Measurements from ENCODE around the gene VTI1B.
"Not testable (repeated sequence)": the region's sequence is repeated elsewhere in the genome, so short reads cannot be mapped to it uniquely, and the experiment has no call there.

VTI1B gene

GRCh38 chr14:67674480-67675218 is at the start of gene VTI1B:
Gene VTI1B (minus strand): TSS chr14:67674632. CDS start chr14:67674489, 143 bp downstream.
- Histone ChIP-seq H3K27me3 (ENCODE audit: insufficient read depth, low read length) (no peaks in the 10 kb centered on the region), H3K27ac (ENCODE audit: low read length) (peak within 1 kb of the TSS; percentile 71), H3K4me3 (ENCODE audit: low read length) (peak within 1 kb of the TSS; percentile 91), H3K9me3 (ENCODE audit: insufficient read depth, low read depth, low read length) (no peaks in the 10 kb centered on the region), H3K36me3 (ENCODE audit: insufficient read depth, low read depth, low read length) (peaks cover 34% of the 10 kb centered on the region), H3K4me1 (ENCODE audit: insufficient read depth, low read length) (no peaks in the 10 kb centered on the region), H3K9ac (ENCODE audit: low read depth, low read length) (peak within 1 kb of the TSS; percentile 90)

- H3K4me1 ChIP-seq (ENCODE audit: insufficient read depth, low read length) = no peaks in the 10 kb centered on the region
- H3K36me3 ChIP-seq (ENCODE audit: insufficient read depth, low read depth, low read length) = no peaks in the 10 kb centered on the region
- peaks cover 3% of the 10 kb centered on the region; the same call in 1 of the 2 replicates for H3K27me3 ChIP-seq (ENCODE audit: insufficient read depth, low read length)
- no peak overlapping the region; the same call in 1 of the 2 replicates for H3K4me3 ChIP-seq (ENCODE audit: low read length)
- no peaks in the 10 kb centered on the region for H3K9me3 ChIP-seq (ENCODE audit: insufficient read depth, low read depth, low read length)
- no peak overlapping the region for H3K9ac ChIP-seq (ENCODE audit: low read depth, low read length)
- H3K27ac ChIP-seq (ENCODE audit: low read length) = no peak overlapping the region
These were observed 47.9 kb upstream of the VTI1B start for GRCh38 chr14:67722293-67722692.

GRCh38 chr14:67721875-67722274 is 47.4 kb upstream of the VTI1B start:
- H3K27me3 ChIP-seq (ENCODE audit: insufficient read depth, low read length) = peaks cover 3% of the 10 kb centered on the region; the same call in 1 of the 2 replicates
- no peaks in the 10 kb centered on the region for H3K9me3 ChIP-seq (ENCODE audit: insufficient read depth, low read depth, low read length)
- H3K4me1 ChIP-seq (ENCODE audit: insufficient read depth, low read length) = no peaks in the 10 kb centered on the region
- H3K4me3 ChIP-seq (ENCODE audit: low read length) = no peak overlapping the region
- no peak overlapping the region for H3K9ac ChIP-seq (ENCODE audit: low read depth, low read length)
- H3K36me3 ChIP-seq (ENCODE audit: insufficient read depth, low read depth, low read length) = no peaks in the 10 kb centered on the region
- no peak overlapping the region for H3K27ac ChIP-seq (ENCODE audit: low read length)

- H3K27ac ChIP-seq (ENCODE audit: low read length) = no peak overlapping the region
These were observed 45.4 kb upstream of the VTI1B start for GRCh38 chr14:67719866-67720265.

GRCh38 chr14:67719385-67719784 is 45.0 kb upstream of the VTI1B start:
- not testable (repeated sequence) for H3K36me3 ChIP-seq (ENCODE audit: insufficient read depth, low read depth, low read length); H3K9me3 ChIP-seq (ENCODE audit: insufficient read depth, low read depth, low read length)

More at GRCh38 chr14:67719866-67720265, 45.4 kb upstream of the VTI1B start:
- Histone ChIP-seq H3K4me3 (ENCODE audit: low read length) (no peak overlapping the region), H3K4me1 (ENCODE audit: insufficient read depth, low read length) (no peaks in the 10 kb centered on the region), H3K27me3 (ENCODE audit: insufficient read depth, low read length) (peaks cover 3% of the 10 kb centered on the region; the same call in 1 of the 2 replicates), H3K9me3 (ENCODE audit: insufficient read depth, low read depth, low read length) (no peaks in the 10 kb centered on the region), H3K9ac (ENCODE audit: low read depth, low read length) (no peak overlapping the region), H3K36me3 (ENCODE audit: insufficient read depth, low read depth, low read length) (no peaks in the 10 kb centered on the region)

GRCh38 chr14:67718265-67718664 is 43.8 kb upstream of the VTI1B start:
- Histone ChIP-seq H3K27ac (ENCODE audit: low read length) (no peak overlapping the region), H3K36me3 (ENCODE audit: insufficient read depth, low read depth, low read length) (no peaks in the 10 kb centered on the region), H3K4me1 (ENCODE audit: insufficient read depth, low read length) (no peaks in the 10 kb centered on the region), H3K9ac (ENCODE audit: low read depth, low read length) (no peak overlapping the region), H3K9me3 (ENCODE audit: insufficient read depth, low read depth, low read length) (no peaks in the 10 kb centered on the region), H3K4me3 (ENCODE audit: low read length) (no peak overlapping the region), H3K27me3 (ENCODE audit: insufficient read depth, low read length) (no peaks in the 10 kb centered on the region; the same call in 1 of the 2 replicates)

More at GRCh38 chr14:67719385-67719784, 45.0 kb upstream of the VTI1B start:
- H3K9ac ChIP-seq (ENCODE audit: low read depth, low read length); H3K4me3 ChIP-seq (ENCODE audit: low read length); H3K27me3 ChIP-seq (ENCODE audit: insufficient read depth, low read length); H3K27ac ChIP-seq (ENCODE audit: low read length); H3K4me1 ChIP-seq (ENCODE audit: insufficient read depth, low read length): not testable (repeated sequence)

- H3K36me3 ChIP-seq (ENCODE audit: insufficient read depth, low read depth, low read length) = no peaks in the 10 kb centered on the region
- H3K4me1 ChIP-seq (ENCODE audit: insufficient read depth, low read length) = no peaks in the 10 kb centered on the region
- no peak overlapping the region for H3K27ac ChIP-seq (ENCODE audit: low read length)
- peaks cover 7% of the 10 kb centered on the region; the same call in 1 of the 2 replicates for H3K9me3 ChIP-seq (ENCODE audit: insufficient read depth, low read depth, low read length)
- H3K9ac ChIP-seq (ENCODE audit: low read depth, low read length) = no peak overlapping the region
- no peak overlapping the region for H3K4me3 ChIP-seq (ENCODE audit: low read length)
- no peaks in the 10 kb centered on the region; the same call in 1 of the 2 replicates for H3K27me3 ChIP-seq (ENCODE audit: insufficient read depth, low read length)
These were observed 42.6 kb upstream of the VTI1B start for GRCh38 chr14:67717048-67717447.

- Histone ChIP-seq H3K27me3 (ENCODE audit: insufficient read depth, low read length) (no peaks in the 10 kb centered on the region), H3K4me3 (ENCODE audit: low read length) (no peak overlapping the region), H3K36me3 (ENCODE audit: insufficient read depth, low read depth, low read length) (no peaks in the 10 kb centered on the region), H3K9me3 (ENCODE audit: insufficient read depth, low read depth, low read length) (peaks cover 47% of the 10 kb centered on the region), H3K9ac (ENCODE audit: low read depth, low read length) (no peak overlapping the region), H3K4me1 (ENCODE audit: insufficient read depth, low read length) (no peaks in the 10 kb centered on the region), H3K27ac (ENCODE audit: low read length) (no peak overlapping the region)
These were observed 35.8 kb upstream of the VTI1B start for GRCh38 chr14:67710209-67710608.

GRCh38 chr14:67709796-67710195 is 35.4 kb upstream of the VTI1B start:
- H3K27me3 ChIP-seq (ENCODE audit: insufficient read depth, low read length) = not testable (repeated sequence)
- peaks cover 47% of the 10 kb centered on the region for H3K9me3 ChIP-seq (ENCODE audit: insufficient read depth, low read depth, low read length)

GRCh38 chr14:67709346-67709745 is 34.9 kb upstream of the VTI1B start:
- not testable (repeated sequence) for H3K27me3 ChIP-seq (ENCODE audit: insufficient read depth, low read length); H3K36me3 ChIP-seq (ENCODE audit: insufficient read depth, low read depth, low read length); H3K4me3 ChIP-seq (ENCODE audit: low read length); H3K27ac ChIP-seq (ENCODE audit: low read length); H3K4me1 ChIP-seq (ENCODE audit: insufficient read depth, low read length); H3K9ac ChIP-seq (ENCODE audit: low read depth, low read length)
- peaks cover 47% of the 10 kb centered on the region for H3K9me3 ChIP-seq (ENCODE audit: insufficient read depth, low read depth, low read length)

More at GRCh38 chr14:67709796-67710195, 35.4 kb upstream of the VTI1B start:
- H3K27ac ChIP-seq (ENCODE audit: low read length); H3K36me3 ChIP-seq (ENCODE audit: insufficient read depth, low read depth, low read length); H3K9ac ChIP-seq (ENCODE audit: low read depth, low read length); H3K4me3 ChIP-seq (ENCODE audit: low read length); H3K4me1 ChIP-seq (ENCODE audit: insufficient read depth, low read length): not testable (repeated sequence)

- H3K36me3 ChIP-seq (ENCODE audit: insufficient read depth, low read depth, low read length) = no peaks in the 10 kb centered on the region
- no peaks in the 10 kb centered on the region for H3K27me3 ChIP-seq (ENCODE audit: insufficient read depth, low read length)
- peaks cover 26% of the 10 kb centered on the region for H3K9me3 ChIP-seq (ENCODE audit: insufficient read depth, low read depth, low read length)
- H3K4me1 ChIP-seq (ENCODE audit: insufficient read depth, low read length) = no peaks in the 10 kb centered on the region
- no peak overlapping the region for H3K4me3 ChIP-seq (ENCODE audit: low read length)
- H3K27ac ChIP-seq (ENCODE audit: low read length) = no peak overlapping the region
- H3K9ac ChIP-seq (ENCODE audit: low read depth, low read length) = no peak overlapping the region
These were observed 30.8 kb upstream of the VTI1B start for GRCh38 chr14:67705211-67705610.

- H3K4me1 ChIP-seq (ENCODE audit: insufficient read depth, low read length) = no peaks in the 10 kb centered on the region
These were observed 30.2 kb upstream of the VTI1B start for GRCh38 chr14:67704484-67705089.

More at GRCh38 chr14:67704484-67705089, 30.2 kb upstream of the VTI1B start:
- H3K4me3 ChIP-seq (ENCODE audit: low read length) = no peak overlapping the region
- H3K9me3 ChIP-seq (ENCODE audit: insufficient read depth, low read depth, low read length) = peaks cover 19% of the 10 kb centered on the region
- H3K27ac ChIP-seq (ENCODE audit: low read length) = no peak overlapping the region
- no peaks in the 10 kb centered on the region for H3K27me3 ChIP-seq (ENCODE audit: insufficient read depth, low read length)
- no peak overlapping the region for H3K9ac ChIP-seq (ENCODE audit: low read depth, low read length)
- H3K36me3 ChIP-seq (ENCODE audit: insufficient read depth, low read depth, low read length) = no peaks in the 10 kb centered on the region
